Measurements from ENCODE around the gene ADPRM. TPM values are rescaled to one million over a fixed set of nuclear protein-coding genes. Genes with fewer than 3 reads are reported as not detected.

Gene ADPRM
- polyA plus RNA-seq, 3 donors = 8.3 to 9.2 (median 8.6) TPM

DNA sequence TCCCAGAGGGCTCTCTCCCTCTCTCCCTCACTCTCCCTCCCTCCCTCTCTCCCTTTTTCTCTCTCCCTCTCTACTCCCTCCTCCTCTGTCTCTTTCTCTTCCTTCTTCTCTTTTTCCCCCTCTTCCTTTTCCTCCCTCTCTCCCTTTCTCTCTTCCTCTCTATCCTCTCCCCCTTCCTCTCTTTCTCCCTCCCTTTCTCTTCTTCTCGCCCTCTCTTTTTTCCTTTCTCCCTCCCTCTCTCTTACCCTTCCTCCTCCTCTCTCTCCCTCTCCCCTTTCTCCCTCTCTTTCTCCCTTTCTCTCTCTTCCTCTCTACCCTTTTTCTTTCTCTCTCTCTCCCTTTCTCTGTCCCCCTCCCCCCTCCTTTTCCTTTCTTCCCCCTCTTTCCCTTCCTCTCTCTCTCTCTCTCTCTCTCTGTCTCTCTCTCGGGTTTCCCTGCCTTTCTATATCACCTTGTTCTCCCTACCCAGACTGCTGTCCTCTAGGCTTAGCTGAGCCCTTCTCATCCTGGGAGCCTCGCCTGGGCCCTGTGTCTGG, 58.3 kb downstream of the ADPRM start:
- 84 to 94% (median 86%) methylated on average over 3 of the region's 3 CpGs for WGBS, 3 donors
- no peak overlapping the region for H3K27ac ChIP-seq (ENCODE audit: low read depth, low read length)

DNA sequence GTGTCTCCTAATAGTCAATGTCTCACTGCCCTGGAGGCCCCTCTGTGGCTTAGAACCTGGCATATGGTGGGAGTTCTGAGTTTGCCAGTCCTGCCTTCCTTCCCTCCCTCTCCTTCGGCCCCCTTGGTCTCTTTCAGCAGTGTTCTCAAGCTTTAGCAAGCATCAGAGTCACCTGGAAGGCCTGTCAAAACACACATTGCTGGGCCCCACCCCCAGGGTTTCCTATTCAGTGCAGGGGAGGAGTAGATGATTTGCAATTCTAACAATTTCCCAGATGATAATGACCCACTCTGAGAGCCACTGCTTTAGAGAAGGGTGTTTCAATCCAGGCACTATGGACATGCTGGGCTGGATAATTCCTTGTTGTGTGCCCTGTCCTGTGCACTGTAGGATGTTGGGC, 58.8 kb downstream of the ADPRM start:
- no peak overlapping the region for H3K27ac ChIP-seq (ENCODE audit: low read depth, low read length)
- WGBS, 3 donors = 71 to 80% (median 71%) methylated on average over 1 of the region's 1 CpG

DNA sequence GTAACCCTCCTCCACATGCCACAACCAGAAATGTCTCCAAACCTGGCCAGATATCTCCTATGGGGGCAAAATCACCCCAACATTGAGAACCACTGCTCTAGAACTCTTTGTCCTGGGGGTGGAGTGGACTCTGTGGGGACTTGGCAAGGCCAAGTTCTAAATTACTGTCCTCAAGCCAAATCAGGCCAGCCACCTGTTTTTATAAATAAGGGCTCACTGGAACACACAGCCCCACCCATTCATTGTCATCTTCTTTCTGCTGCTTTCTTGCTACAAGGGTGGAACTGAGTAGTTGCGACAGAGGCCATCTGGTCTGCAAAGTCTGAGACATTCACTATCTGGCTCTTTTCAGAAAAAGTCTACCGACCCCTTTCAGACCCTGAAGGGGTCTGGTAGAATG, 59.2 kb downstream of the ADPRM start:
- 65 to 80% (median 68%) methylated on average over 2 of the region's 2 CpGs for WGBS, 3 donors
- no peak overlapping the region for H3K27ac ChIP-seq (ENCODE audit: low read depth, low read length)

DNA sequence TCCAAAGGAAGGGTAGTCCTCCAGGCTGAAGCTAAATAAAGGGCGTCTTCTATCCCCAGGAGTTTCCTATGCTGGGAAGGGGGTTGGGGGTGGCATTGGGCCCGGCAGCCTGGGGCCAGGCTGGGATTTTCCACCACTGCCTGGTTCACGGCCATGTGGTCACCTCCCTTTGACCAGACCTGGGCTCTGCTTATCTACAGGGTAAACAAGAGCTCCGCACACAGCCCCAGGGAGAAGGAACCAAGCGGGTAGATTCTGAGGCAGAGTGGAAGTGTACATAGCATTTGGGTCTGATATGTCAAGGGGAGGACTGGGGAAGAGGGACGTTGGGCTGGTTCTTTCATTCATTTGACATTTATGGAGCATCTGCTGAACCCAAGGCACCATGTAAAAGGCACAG, 59.7 kb downstream of the ADPRM start:
- 45 to 92% (median 85%) methylated on average over 6 of the region's 6 CpGs for WGBS, 3 donors
- H3K27ac ChIP-seq (ENCODE audit: low read depth, low read length) = no peak overlapping the region

DNA sequence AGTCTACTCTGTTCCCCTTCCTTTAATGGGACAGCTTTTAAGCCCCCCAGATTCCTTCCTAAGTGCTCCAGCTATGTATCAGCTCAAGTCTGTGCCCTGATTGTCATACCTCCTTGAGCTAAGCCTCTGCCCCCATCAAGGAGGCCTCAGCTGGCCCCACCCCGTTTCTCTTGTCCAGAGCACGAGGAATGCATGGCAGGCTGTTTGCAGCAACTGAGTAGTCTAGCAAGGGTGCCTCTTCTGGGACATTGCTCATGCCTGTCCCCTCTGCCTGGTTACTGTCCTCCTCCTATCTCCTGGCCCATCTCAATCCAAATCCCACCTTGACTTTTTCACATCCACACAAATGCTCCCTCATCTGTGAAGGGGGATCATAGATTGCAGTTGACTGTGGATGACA, 60.3 kb downstream of the ADPRM start:
- no peak overlapping the region for H3K27ac ChIP-seq (ENCODE audit: low read depth, low read length)
- WGBS, 3 donors = 46 to 83% (median 82%) methylated on average over 2 of the region's 2 CpGs

DNA sequence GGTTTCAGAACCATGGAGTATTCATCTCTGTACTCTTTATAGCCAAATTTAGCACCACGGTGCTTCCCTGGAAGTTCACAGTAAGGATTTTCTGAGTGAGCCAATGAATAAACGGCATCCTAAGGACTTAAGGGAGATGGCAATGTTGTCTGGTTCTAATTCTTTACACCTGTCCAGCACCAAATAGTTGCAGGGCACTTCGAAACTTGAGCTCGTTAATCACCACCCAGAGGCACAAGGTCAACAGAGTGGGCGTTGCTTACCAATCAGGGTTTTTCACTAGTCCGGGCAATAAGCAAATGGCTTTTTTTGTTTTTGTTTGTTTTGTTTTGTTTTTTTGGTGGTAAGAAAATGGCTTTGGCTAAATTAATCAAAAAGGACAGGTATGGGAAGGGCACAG, 60.7 kb downstream of the ADPRM start:
- WGBS, 3 donors = 37 to 92% (median 89%) methylated on average over 6 of the region's 6 CpGs
- no peak overlapping the region for H3K27ac ChIP-seq (ENCODE audit: low read depth, low read length)

Other genes starting within 250 kb of the ADPRM start
- gene MYH4, start 228.0 kb upstream of the ADPRM start, polyA plus RNA-seq = not detected
- gene MYH1, start 179.1 kb upstream of the ADPRM start, polyA plus RNA-seq = under 1 TPM in 2 of 3 donors, not detected in 1; 0.05 to 0.06 TPM
- gene MYH2, start 147.9 kb upstream of the ADPRM start, polyA plus RNA-seq = under 1 TPM in 2 of 3 donors, not detected in 1; 0.07 to 0.33 TPM
- gene MYH3, start 40.3 kb upstream of the ADPRM start, polyA plus RNA-seq = 1 to 10 TPM; 1.1 to 3.0 (median 2.6) TPM
- gene SCO1, start 61 bp upstream of the ADPRM start, polyA plus RNA-seq = 10 to 100 TPM in 2 of 3 donors, 1 to 10 TPM in 1; 7.1 to 33.6 (median 15.4) TPM
- gene TMEM220, start 32.4 kb downstream of the ADPRM start, polyA plus RNA-seq = 10 to 100 TPM in 2 of 3 donors, 1 to 10 TPM in 1; 5.2 to 21.0 (median 18.1) TPM
- 1 to 10 TPM in 1 of 3 donors, not detected in 2; 2.6 TPM for gene TMEM238L, start 106.5 kb downstream of the ADPRM start, polyA plus RNA-seq
- gene PIRT, start 140.5 kb downstream of the ADPRM start, polyA plus RNA-seq = under 1 TPM in 1 of 3 donors, not detected in 2; 0.03 TPM

Measured in adipose tissue (tissue), 3 donors.